Measurements from ENCODE around the gene MAGEB16. TPM values are rescaled to one million over a fixed set of nuclear protein-coding genes. Genes with fewer than 3 reads are reported as not detected.

Gene MAGEB16
- total RNA-seq, 1 donor from 2014 or later, result not detected

DNA sequence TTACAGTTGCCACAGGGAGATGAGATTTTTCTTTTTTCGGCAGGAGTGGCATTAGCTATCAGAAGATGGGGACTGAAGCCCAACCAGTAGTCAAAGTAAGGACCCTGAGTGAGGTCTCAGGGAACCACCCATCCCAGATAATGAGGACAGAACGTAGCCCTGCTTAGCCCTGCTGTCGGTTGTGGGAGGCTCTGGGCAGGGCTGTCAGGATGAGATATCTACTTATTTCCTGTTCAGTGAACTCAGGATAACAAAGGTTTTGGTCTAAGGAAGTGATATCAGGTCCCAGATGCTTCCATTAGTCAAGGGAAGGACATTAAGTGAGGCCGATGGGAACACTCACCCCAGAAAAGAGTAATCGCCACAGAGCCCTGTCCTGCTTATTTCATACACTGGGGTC, 2.3 kb downstream of the MAGEB16 start:
- Histone ChIP-seq H3K27ac (replicated peaks) (no peak overlapping the region), H3K36me3 (no peaks in the 10 kb centered on the region), H3K4me1 (no peaks in the 10 kb centered on the region), H3K27me3 (ENCODE audit: low read depth) (no peaks in the 10 kb centered on the region), H3K9me3 (replicated peaks) (no peaks in the 10 kb centered on the region), H3K4me3 (no peak overlapping the region)
- DNase-seq, result no peak
- TF ChIP-seq CTCF (IDR thresholded peaks at IDR 0.05; ENCODE audit: borderline replicate concordance), result no peak
- intact Hi-C loops (cut with micrococcal nuclease), result no loop called here

GRCh38 chrX:35809781-35810180, 11.6 kb downstream of the MAGEB16 start:
- intact Hi-C loops (cut with micrococcal nuclease), result no loop called here
- no peak overlapping the region for H3K4me3 ChIP-seq

DNA sequence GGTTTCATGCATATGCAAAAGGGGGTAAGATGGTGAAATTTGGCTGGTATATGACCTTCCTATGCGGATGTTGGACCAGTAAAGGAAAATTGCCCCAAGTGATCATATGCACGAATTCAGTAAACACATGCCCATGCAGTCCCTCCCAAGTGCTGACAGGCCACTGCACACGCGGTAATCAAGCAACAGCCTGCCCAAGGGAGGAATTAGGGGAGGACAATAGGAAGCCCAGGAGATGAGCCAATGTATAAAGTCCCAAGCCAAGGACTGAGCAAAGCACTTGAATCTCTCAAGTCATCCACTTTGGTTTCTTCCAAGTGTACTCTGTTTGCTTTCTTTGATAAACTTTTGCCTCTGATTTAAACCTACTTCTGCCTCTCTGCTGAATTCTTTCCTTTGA, 21.1 kb downstream of the MAGEB16 start:
- intact Hi-C loops (cut with micrococcal nuclease), result no loop called here
- no peak for TF ChIP-seq CTCF (IDR thresholded peaks at IDR 0.05; ENCODE audit: borderline replicate concordance)
- no peaks in the 10 kb centered on the region for H3K4me1 ChIP-seq
- H3K27me3 ChIP-seq (ENCODE audit: low read depth), result no peaks in the 10 kb centered on the region
- H3K4me3 ChIP-seq, result no peak overlapping the region
- H3K36me3 ChIP-seq, result no peaks in the 10 kb centered on the region
- H3K27ac ChIP-seq (replicated peaks), result no peak overlapping the region
- DNase-seq, result no peak
- H3K9me3 ChIP-seq (replicated peaks), result no peaks in the 10 kb centered on the region

More at GRCh38 chrX:35809781-35810180, 11.6 kb downstream of the MAGEB16 start:
- Histone ChIP-seq H3K4me1 (no peaks in the 10 kb centered on the region), H3K27ac (replicated peaks) (no peak overlapping the region), H3K9me3 (replicated peaks) (no peaks in the 10 kb centered on the region), H3K36me3 (no peaks in the 10 kb centered on the region), H3K27me3 (ENCODE audit: low read depth) (no peaks in the 10 kb centered on the region)
- no peak for DNase-seq
- TF ChIP-seq CTCF (IDR thresholded peaks at IDR 0.05; ENCODE audit: borderline replicate concordance), result no peak

- no peak for TF ChIP-seq CTCF (IDR thresholded peaks at IDR 0.05; ENCODE audit: borderline replicate concordance)
- DNase-seq, result no peak
- Histone ChIP-seq H3K9me3 (replicated peaks) (no peaks in the 10 kb centered on the region), H3K36me3 (no peaks in the 10 kb centered on the region), H3K4me3 (no peak overlapping the region), H3K4me1 (no peaks in the 10 kb centered on the region), H3K27ac (replicated peaks) (no peak overlapping the region), H3K27me3 (ENCODE audit: low read depth) (no peaks in the 10 kb centered on the region)
- intact Hi-C loops (cut with micrococcal nuclease), result no loop called here
These were observed 28.4 kb downstream of the MAGEB16 start for GRCh38 chrX:35826503-35826902.

DNA sequence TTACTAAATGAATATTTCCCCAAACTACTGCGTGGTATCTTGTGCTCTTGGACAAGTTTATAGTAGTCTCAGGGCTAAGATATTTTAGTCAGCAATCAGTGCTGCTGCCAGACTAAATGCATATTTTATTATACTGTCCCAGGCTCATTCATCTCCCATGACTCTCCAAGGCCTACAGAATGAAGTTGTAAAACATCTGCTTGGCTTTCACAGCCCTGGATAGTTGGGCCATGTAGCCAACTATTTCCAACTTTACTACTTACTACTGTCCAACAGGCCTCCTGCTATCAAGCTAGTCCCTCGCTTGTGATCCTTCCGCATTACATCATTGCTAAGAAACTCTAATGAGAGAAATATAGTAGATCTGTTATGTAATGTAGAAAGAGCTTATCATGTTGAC, 31.4 kb downstream of the MAGEB16 start:
- no peak overlapping the region for H3K4me3 ChIP-seq
- TF ChIP-seq CTCF (IDR thresholded peaks at IDR 0.05; ENCODE audit: borderline replicate concordance), result no peak
- intact Hi-C loops (cut with micrococcal nuclease), result no loop called here
- no peaks in the 10 kb centered on the region for H3K36me3 ChIP-seq
- no peaks in the 10 kb centered on the region for H3K27me3 ChIP-seq (ENCODE audit: low read depth)
- no peaks in the 10 kb centered on the region for H3K4me1 ChIP-seq
- no peaks in the 10 kb centered on the region for H3K9me3 ChIP-seq (replicated peaks)
- H3K27ac ChIP-seq (replicated peaks), result no peak overlapping the region
- DNase-seq, result no peak

DNA sequence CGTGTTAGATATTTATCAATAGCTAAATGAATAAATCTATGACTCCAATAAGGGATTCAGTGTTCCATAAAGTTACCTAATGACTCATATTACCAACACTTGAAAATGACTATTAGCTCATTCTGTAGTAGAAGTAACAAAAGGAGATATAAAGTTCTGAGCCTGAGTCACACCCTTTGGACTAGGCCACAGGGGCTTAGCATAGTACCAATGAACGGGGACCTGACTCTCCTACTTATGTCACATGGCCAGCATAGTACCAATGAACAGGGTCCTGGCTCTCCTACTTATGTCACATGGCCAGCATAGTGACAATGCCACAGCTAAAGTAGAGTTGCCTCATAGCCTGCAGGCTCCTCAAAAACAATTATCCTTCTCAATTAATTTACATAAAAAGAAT, 43.7 kb downstream of the MAGEB16 start:
- intact Hi-C loops (cut with micrococcal nuclease), result no loop called here
- H3K36me3 ChIP-seq, result no peaks in the 10 kb centered on the region
- no peaks in the 10 kb centered on the region for H3K27me3 ChIP-seq (ENCODE audit: low read depth)
- no peak overlapping the region for H3K4me3 ChIP-seq
- H3K27ac ChIP-seq (replicated peaks), result no peak overlapping the region
- no peaks in the 10 kb centered on the region for H3K9me3 ChIP-seq (replicated peaks)
- DNase-seq, result no peak
- H3K4me1 ChIP-seq, result no peaks in the 10 kb centered on the region
- TF ChIP-seq CTCF (IDR thresholded peaks at IDR 0.05; ENCODE audit: borderline replicate concordance), result no peak
